Measurements from ENCODE around the gene MAS1.
"Not testable (repeated sequence)": the region's sequence is repeated elsewhere in the genome, so short reads cannot be mapped to it uniquely, and the experiment has no call there.

Gene MAS1

DNA sequence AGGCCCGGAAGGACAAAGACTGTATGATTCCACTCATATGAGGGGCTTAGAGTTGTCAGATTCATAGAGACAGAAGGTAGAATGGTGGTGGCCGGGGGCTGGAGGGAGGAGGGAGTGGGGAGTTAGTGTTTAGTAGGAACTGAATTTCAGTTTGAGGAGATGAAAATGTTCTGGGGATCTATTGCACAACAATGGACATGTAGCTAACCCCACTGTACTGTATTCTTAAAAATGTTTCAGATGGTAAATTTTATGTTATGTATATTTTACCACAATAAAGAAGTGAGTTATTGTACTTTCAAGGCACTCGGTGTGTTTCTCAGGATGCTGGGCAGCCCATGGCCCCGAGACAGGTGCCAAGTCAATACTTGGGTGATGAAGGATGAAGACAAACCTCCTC, 25.4 kb downstream of the MAS1 start:
- no peak for DNase-seq (ENCODE audit: extremely low read depth in 1 of 2, low read depth in 1 of 2)

DNA sequence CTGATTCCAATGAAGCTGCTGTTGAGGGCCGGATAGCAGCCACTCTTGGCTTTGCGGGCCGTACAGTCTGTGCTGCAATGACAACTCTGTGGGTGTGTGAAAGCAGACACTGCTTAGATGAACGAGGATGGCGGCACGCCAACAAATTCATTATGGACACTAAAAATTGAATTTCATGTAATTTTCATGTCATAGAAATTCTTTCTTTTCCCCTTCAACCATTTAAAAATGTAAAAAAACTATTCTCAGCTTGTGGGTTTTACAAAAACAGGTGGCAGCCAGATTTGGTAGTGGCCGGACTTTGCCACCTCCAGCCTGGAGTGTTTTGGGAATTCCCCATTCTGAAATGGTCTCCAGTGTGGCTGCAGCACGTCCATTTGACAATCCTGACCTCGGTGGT, 26.0 kb downstream of the MAS1 start:
- DNase-seq (ENCODE audit: extremely low read depth in 1 of 2, low read depth in 1 of 2): no peak

DNA sequence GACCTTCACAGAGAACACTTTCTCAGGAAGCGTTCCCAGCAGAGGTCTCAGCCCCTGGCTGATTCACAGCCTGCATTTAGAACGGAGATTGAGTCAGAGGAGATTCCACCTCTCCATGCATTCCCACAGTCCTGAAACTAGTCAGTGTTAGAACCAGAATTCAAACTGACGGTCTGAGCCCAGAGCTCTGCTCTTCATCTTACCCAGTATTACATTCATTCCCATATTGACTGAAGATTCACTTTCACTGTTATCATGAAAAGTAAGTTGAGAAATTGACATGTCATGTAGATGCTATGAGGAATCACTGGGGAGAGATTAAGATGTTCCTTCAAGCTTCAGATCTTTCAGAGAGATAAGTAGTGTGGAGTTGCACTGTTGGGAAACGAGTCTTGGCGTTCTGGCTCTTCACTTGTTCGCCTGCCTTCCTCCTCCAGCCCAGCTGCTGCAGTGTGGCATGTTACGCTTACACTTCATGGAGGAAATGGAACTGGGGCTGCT, 28.3 kb downstream of the MAS1 start:
- no peak for DNase-seq (ENCODE audit: extremely low read depth in 1 of 2, low read depth in 1 of 2)

DNA sequence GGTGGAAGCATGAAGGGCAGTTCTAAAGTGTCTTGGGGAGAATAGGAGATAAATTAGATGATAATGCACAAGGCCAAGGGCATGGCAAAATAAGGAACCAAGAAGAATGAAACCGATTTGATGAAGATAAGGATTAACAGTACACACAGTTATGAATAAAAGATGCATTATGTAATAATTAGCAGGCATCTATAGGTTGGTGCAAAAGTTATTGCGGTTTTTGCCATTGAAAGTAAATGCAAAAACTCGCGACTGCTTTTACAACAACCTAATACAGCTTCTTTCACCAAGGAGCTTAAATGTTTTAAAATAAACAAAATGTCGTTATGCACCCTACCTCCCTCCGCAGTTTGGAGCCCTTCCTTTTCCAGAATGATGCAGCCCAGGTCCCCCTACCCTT, 29.0 kb downstream of the MAS1 start:
- DNase-seq (ENCODE audit: extremely low read depth in 1 of 2, low read depth in 1 of 2): no peak

DNA sequence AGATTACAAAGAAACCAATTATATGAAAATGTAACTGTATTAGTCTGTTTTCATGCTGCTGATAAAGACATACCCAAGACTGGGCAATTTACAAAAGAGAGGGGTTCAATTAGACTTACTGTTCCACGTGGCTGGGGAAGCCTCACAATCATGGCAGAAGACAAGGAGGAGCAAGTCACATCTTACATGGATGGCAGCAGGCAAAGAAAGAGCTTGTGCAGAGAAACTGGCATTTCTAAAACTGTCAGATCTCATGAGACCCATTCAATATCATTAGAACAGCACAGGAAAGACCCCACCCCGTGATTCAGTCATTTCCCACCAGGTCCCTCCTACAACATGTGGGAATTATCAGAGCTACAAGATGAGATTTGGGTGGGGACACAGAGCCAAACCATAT, 33.4 kb downstream of the MAS1 start:
- DNase-seq (ENCODE audit: extremely low read depth in 1 of 2, low read depth in 1 of 2): not testable (repeated sequence)

DNA sequence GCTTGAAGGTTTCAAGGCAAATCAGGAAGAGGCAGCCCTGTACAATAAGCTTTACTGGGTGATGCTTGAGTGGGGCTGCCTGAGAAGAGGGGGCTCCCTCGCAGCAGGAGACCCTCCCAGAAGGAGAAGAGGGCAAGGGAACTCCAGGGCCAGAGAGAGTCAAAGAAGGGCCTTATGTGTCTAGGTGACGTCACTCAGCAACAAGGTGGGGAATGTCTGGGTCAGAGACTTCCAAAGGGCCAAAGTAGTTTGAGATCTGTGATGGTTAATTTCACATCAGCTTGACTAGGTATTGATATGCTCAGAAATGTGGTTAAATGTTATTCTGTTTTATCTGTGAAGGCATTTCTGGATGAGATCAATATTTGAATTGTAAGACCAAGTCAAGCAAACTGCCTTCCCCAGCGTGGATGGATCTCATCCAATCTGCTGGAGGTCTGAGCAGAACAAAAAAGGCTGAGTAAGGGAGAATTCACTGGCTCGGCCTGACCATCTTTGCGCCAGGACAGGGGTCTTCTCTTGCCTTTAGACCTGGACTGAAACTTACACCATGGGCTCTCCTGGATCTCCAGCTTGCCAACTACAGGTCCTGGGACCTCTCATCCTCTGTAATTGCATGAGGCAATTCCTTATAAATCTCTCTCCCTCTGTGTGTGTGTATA, 35.9 kb downstream of the MAS1 start:
- DNase-seq (ENCODE audit: extremely low read depth in 1 of 2, low read depth in 1 of 2): no peak

DNA sequence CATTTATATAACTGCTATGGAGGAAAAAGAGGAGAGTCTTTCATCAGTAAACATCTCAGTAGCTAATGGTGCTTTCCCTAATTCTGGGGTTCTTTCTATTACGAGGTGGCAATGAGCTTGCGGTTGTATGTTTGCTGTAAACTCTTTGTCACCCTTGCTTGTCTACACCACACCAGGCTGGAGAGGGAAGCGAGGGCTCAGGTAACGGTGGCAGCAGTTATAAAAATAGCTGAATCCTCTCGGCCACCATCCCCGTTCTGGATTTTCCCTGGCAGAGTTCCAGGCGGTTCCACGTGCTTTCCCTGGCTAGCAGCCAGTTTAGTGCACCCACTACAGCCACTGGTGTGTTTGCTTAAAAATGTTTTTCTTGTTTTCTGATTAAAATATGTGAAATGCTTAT, 39.0 kb downstream of the MAS1 start:
- DNase-seq (ENCODE audit: extremely low read depth in 1 of 2, low read depth in 1 of 2): no peak

DNA sequence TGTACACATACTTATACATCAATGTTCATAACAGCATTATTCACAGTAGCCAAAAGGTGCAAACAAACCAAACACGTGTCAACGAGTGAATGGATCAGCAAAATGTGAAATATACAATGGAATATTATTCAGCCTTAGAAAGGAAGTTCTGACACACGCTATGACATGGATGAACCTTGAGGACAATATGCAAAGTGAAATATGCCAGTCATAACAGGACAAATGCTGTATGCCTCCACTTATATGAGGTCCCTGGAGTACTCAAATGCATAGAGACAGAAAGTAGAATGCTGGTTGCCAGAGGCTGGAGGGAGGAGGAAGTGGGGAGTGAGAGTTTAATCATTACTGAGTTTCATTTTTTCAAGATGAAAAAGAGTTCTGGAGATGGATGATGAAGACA, 40.3 kb downstream of the MAS1 start:
- DNase-seq (ENCODE audit: extremely low read depth in 1 of 2, low read depth in 1 of 2): peak in 1 of 2 donors; percentile 25

DNA sequence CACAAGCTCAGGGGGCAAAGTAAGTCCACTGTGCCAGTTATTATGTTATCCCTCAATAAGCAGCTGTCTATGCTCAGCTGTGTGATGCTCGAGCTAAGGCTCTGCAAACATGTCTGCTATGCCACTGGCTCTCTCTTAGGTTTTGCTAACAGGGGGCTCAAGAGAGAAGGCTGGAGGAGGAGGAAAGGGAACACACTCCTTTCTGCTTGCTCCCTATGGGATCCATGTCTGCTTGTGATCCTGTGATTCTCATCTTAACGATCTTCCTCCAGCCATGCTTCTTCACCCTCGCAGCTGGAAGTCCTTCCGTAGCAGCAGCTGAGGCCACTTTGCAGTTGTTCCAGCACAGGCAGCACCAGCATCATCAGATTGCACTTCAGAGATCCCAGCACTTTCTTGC, 41.1 kb downstream of the MAS1 start:
- no peak for DNase-seq (ENCODE audit: extremely low read depth in 1 of 2, low read depth in 1 of 2)

DNA sequence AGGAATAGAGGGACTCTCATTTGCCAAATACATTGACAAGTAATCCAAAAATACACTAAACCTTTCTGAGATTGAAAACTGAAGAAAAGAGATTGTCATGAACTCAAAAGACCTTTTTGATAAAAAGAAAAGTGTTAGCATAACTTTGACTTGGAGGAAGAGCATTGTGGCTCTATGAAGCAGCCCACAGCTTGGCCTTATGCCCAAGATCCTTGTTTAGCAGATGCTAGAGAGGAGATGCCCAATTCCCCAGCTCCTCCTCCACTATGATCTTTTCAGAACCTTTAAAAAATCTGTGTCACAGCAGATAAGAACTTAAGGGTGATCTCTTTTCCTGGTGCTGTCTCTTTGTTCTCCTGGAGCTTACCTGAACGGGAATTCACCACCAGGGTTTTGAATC, 42.3 kb downstream of the MAS1 start:
- no peak for DNase-seq (ENCODE audit: extremely low read depth in 1 of 2, low read depth in 1 of 2)

DNA sequence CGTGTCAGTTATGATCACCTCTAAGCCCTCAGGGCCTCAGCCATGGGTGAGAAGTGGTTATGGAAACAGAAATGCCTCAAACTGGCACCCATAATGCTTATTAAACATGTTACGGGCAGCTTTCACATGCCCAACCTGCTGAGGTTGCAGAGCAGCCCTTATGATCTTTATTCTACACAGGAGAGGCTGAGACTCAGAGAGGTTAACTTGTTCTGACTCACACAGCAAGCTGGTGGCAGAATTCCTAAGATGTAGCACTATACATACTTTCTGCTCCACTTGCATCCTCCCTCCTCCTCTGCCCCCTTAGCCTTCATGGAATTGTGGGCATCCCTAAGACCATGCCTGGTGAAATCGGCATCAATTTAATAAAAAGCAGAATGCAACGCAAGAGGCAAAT, 43.4 kb downstream of the MAS1 start:
- no peak for DNase-seq (ENCODE audit: extremely low read depth in 1 of 2, low read depth in 1 of 2)

DNA sequence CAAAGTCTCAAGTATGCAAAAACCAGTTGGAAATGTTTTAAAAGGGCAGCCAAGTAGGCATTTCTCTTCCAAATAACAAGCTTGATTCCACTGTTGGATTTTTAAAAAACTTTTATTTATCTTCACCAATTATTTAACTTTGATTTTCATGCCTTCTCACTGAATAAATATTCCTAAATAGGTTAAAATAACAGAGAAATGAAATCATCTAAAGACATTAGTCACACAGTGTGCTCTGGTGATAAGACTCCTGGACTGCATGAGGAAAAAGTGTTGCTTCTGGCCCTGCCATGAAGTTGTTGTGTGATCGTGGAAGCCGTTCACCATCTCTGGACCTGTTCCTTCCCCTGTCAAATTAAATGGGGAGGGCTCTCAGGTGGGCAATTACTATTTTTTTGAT, 44.3 kb downstream of the MAS1 start:
- DNase-seq (ENCODE audit: extremely low read depth in 1 of 2, low read depth in 1 of 2): no peak

DNA sequence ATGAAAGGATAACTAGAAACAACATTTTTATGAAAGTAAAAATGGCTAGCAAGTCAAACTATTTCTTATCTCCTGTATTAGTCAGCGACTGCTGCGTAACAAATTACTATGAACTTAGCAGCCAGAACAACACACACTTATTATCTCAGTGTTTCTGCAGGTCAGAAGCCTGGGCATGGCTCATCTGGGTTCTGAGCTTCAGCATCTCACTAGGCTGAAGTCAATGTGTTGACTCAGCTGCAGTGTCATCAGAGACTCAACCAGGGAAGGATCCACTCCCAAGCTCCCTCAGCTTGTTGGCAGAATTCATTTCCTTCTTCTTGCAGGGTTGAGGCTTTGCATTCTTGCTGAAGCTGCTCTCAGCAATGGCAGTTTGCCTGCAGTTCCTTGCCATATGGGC, 44.8 kb downstream of the MAS1 start:
- no peak for DNase-seq (ENCODE audit: extremely low read depth in 1 of 2, low read depth in 1 of 2)

DNA sequence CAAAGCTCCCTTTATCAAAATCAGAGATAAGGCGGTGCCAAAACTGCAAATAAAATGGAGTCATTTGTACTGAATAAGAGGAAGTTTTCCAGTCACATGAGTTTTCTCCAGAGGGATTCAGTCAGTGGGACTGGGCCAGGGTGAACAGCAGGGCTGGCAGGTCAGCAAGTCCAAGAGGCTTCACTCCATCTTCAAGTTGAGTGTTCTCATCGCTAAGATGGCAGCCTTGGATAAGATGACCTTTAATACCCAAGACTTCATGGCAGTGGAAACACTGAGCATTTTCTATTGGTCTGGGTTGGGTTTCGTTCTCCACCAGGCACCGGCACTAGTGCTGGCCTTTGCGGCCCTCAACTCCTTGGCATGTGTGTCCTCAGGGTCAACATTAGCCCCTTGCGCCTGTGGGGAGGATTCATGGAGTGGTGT, 48.8 kb downstream of the MAS1 start:
- DNase-seq (ENCODE audit: extremely low read depth in 1 of 2, low read depth in 1 of 2): no peak

Measured in stimulated activated CD8-positive, alpha-beta memory T cell treated with anti-CD3 and anti-CD28 coated beads, Interleukin-7, amount 100 ng/mL, for 48 hours (primary cell).